CD14-positive monocyte (primary cell): ENCODE measurements around the gene MYO1H. TPM values are rescaled to one million over a fixed set of nuclear protein-coding genes. Genes with fewer than 3 reads are reported as not detected.

ENCODE experiments used
- DNase-seq, 3 donors: peaks; one replicate each; pipeline ENCODE4 v3.0.0-alpha.2; 2011 to 2022
- H2AFZ ChIP-seq: 2 replicates; pipeline ENCODE4 v1.6.0; 2012; ENCODE audit warnings: mild to moderate bottlenecking, low read depth, low read length, inconsistent platforms; ENCODE audit not compliant: insufficient read depth, poor library complexity, severe bottlenecking
- H3K27ac ChIP-seq, 2 donors: 1 replicate in 1 of 2; 2 replicates in 1 of 2; pipeline ENCODE4 v1.5.1; 2012 to 2013; ENCODE audit warnings: low read length in 2 of 2, control low read depth in 1 of 2, inconsistent platforms in 1 of 2, low read depth in 1 of 2, mild to moderate bottlenecking in 1 of 2
- H3K27me3 ChIP-seq, 2 donors: one replicate each; pipeline versions ENCODE4 v1.6.0 to v1.6.1; 2011 to 2013; ENCODE audit warnings: low read length in 2 of 2; ENCODE audit not compliant: control insufficient read depth in 2 of 2, insufficient read depth in 2 of 2
- H3K36me3 ChIP-seq, 2 donors: replicated peaks in 1 of 2; 1 replicate in 1 of 2; 2 replicates in 1 of 2; pipeline versions ENCODE4 v1.5.1 to v1.6.1; 2012 to 2013; ENCODE audit warnings: low read length in 2 of 2, control low read depth in 1 of 2, inconsistent platforms in 1 of 2, mild to moderate bottlenecking in 1 of 2; ENCODE audit not compliant: insufficient read depth in 2 of 2, control insufficient read depth in 1 of 2
- H3K4me1 ChIP-seq, 2 donors: 1 replicate in 1 of 2; 2 replicates in 1 of 2; pipeline versions ENCODE4 v1.5.1 to v1.6.1; 2012 to 2013; ENCODE audit warnings: low read length in 2 of 2, control low read depth in 1 of 2, inconsistent platforms in 1 of 2, mild to moderate bottlenecking in 1 of 2, moderate library complexity in 1 of 2; ENCODE audit not compliant: insufficient read depth in 2 of 2, control insufficient read depth in 1 of 2
- H3K4me2 ChIP-seq: replicated peaks from 2 replicates; pipeline ENCODE3; 2012; ENCODE audit warnings: low read length, moderate library complexity, mild to moderate bottlenecking; ENCODE audit not compliant: poor library complexity, severe bottlenecking; ENCODE audit errors: extremely low read depth
- H3K4me3 ChIP-seq, 3 experiments: fragments of 200-600 bp in 1 of 3; sonication (generic) in 1 of 3; replicated peaks in 1 of 3; 1 replicate in 2 of 3; 2 replicates in 1 of 3; pipeline ENCODE4 v1.5.1; 2011 to 2013; ENCODE audit warnings: low read length in 3 of 3, mild to moderate bottlenecking in 3 of 3, control low read depth in 2 of 3, low read depth in 2 of 3, inconsistent platforms in 1 of 3, moderate library complexity in 1 of 3
- H3K79me2 ChIP-seq: 2 replicates; pipeline ENCODE4 v1.6.0; 2012; ENCODE audit warnings: mild to moderate bottlenecking, control low read depth, inconsistent platforms, low read length, moderate library complexity; ENCODE audit not compliant: insufficient read depth
- H3K9ac ChIP-seq: 2 replicates; pipeline ENCODE4 v1.6.0; 2017; ENCODE audit warnings: low read length, mild to moderate bottlenecking; ENCODE audit not compliant: insufficient read depth, poor library complexity, severe bottlenecking
- H3K9me3 ChIP-seq, 2 donors: replicated peaks in 1 of 2; 1 replicate in 1 of 2; 2 replicates in 1 of 2; pipeline versions ENCODE4 v1.5.1 to v1.6.1; 2012 to 2013; ENCODE audit warnings: low read length in 2 of 2, control low read depth in 1 of 2; ENCODE audit not compliant: control insufficient read depth in 1 of 2, insufficient read depth in 1 of 2
- H4K20me1 ChIP-seq: 2 replicates; pipeline ENCODE4 v1.6.0; 2012; ENCODE audit warnings: mild to moderate bottlenecking, low read length, control low read depth, moderate library complexity; ENCODE audit not compliant: insufficient read depth
- H3K27ac Mint-ChIP-seq, 7 donors: one replicate each; pipeline ENCODE4 v1.8.0; 2020; ENCODE audit warnings: mild to moderate bottlenecking in 7 of 7, mixed read lengths in 7 of 7, moderate library complexity in 6 of 7, inconsistent platforms in 2 of 7
- H3K27me3 Mint-ChIP-seq, 3 donors: one replicate each; pipeline ENCODE4 v1.8.0; 2021 to 2022; ENCODE audit warnings: low read depth in 3 of 3, mild to moderate bottlenecking in 3 of 3, mixed read lengths in 3 of 3, moderate library complexity in 3 of 3, inconsistent platforms in 1 of 3
- H3K36me3 Mint-ChIP-seq, 2 donors: one replicate each; pipeline ENCODE4 v1.8.0; 2020; ENCODE audit warnings: mixed read lengths in 2 of 2, inconsistent platforms in 1 of 2, mild to moderate bottlenecking in 1 of 2
- H3K4me1 Mint-ChIP-seq: one replicate; pipeline ENCODE4 v1.8.0; 2020; ENCODE audit warnings: mild to moderate bottlenecking, mixed read lengths
- H3K4me3 Mint-ChIP-seq, 2 donors: one replicate each; pipeline ENCODE4 v1.8.0; 2020; ENCODE audit warnings: mild to moderate bottlenecking in 2 of 2, mixed read lengths in 2 of 2, moderate library complexity in 1 of 2
- H3K9me3 Mint-ChIP-seq, 7 donors: one replicate each; pipeline ENCODE4 v1.8.0; 2020 to 2022; ENCODE audit warnings: mixed read lengths in 7 of 7, mild to moderate bottlenecking in 6 of 7, moderate library complexity in 6 of 7, inconsistent platforms in 2 of 7
- WGBS: methylation state at CpG from one replicate; pipeline ENCODE4 v1.1.5; 2013; ENCODE audit warnings: missing lambda C conversion rate; ENCODE audit not compliant: insufficient coverage; 5-methylcytosine and 5-hydroxymethylcytosine counted together
- intact Hi-C, 2 donors: fragments of 100-400 bp; cut with micrococcal nuclease; formaldehyde crosslinking; loops; one replicate each; pipeline versions ENCODE4 v1.15.0 to v1.15.1; 2023
- polyA plus RNA-seq, 3 donors: library from polyadenylated mRNA; depleted of rRNA in 1 of 3; unstranded in 2 of 3; stranded (reverse) in 1 of 3; fragments of 300-500 nt in 2 of 3; fragments of >200 nt in 1 of 3; fragmentation: Illumina TruSeq in 2 of 3; gene quantifications; 1 replicate in 2 of 3; 2 replicates in 1 of 3; pipeline ENCODE4 v1.2.3, GENCODE V29; 2012 to 2021
- TF ChIP-seq, protein P1 (sequence below): fragments of 200-600 bp; IDR thresholded peaks from one replicate; pipeline ENCODE4 v1.8.0; 2022; ENCODE audit warnings: antibody characterized with exemption, mild to moderate bottlenecking

The MYO1H gene
- polyA plus RNA-seq, 3 donors = not detected

DNA sequence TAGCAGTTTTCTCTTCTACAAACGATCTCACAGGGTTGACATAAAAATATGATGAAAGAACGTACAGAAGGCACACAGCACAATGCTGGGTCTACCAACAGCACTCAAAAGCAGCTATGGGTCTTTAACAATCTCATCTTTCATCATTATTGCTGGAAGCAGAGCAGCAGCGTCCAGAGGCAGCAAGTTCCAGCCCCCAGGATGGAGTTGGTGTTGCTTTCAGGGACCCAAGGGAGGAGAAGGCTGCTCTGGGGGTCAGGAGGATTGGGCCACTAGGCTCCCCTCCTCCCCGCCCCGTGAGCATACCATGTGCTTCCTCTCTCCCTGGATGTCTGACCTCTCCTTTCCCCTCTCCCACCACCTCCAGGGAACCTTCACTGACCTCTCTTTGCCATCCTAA lies 116.1 kb downstream of the MYO1H start:
- 60% methylated on average over 1 of the region's 5 CpGs for WGBS
- H3K4me3 Mint-ChIP-seq = no peak overlapping the region
- TF ChIP-seq, protein P1, sequence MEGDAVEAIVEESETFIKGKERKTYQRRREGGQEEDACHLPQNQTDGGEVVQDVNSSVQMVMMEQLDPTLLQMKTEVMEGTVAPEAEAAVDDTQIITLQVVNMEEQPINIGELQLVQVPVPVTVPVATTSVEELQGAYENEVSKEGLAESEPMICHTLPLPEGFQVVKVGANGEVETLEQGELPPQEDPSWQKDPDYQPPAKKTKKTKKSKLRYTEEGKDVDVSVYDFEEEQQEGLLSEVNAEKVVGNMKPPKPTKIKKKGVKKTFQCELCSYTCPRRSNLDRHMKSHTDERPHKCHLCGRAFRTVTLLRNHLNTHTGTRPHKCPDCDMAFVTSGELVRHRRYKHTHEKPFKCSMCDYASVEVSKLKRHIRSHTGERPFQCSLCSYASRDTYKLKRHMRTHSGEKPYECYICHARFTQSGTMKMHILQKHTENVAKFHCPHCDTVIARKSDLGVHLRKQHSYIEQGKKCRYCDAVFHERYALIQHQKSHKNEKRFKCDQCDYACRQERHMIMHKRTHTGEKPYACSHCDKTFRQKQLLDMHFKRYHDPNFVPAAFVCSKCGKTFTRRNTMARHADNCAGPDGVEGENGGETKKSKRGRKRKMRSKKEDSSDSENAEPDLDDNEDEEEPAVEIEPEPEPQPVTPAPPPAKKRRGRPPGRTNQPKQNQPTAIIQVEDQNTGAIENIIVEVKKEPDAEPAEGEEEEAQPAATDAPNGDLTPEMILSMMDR = no peak
- no peak for DNase-seq
- no peaks in the 10 kb centered on the region for H3K27me3 ChIP-seq
- peaks cover 84% of the 10 kb centered on the region for H4K20me1 ChIP-seq
- H3K79me2 ChIP-seq = peaks cover 48% of the 10 kb centered on the region
- peaks cover 52% of the 10 kb centered on the region for H3K4me1 Mint-ChIP-seq
- no peak overlapping the region for H2AFZ ChIP-seq
- peaks cover 44 to 73% of the 10 kb centered on the region in 2 donors for H3K36me3 Mint-ChIP-seq
- H3K27me3 Mint-ChIP-seq = no peaks in the 10 kb centered on the region
- no peak overlapping the region for H3K27ac ChIP-seq
- H3K4me2 ChIP-seq = no peak overlapping the region
- intact Hi-C loops = no loop called here
- no peak overlapping the region for H3K4me3 ChIP-seq
- peak overlapping the region in 1 of 7 donors; percentile 3 for H3K27ac Mint-ChIP-seq
- H3K9me3 Mint-ChIP-seq = no peaks in the 10 kb centered on the region
- H3K4me1 ChIP-seq = peaks cover 48 to 51% of the 10 kb centered on the region in 2 donors
- peaks cover 36 to 61% of the 10 kb centered on the region in 2 donors for H3K36me3 ChIP-seq
- H3K9me3 ChIP-seq = no peaks in the 10 kb centered on the region
- no peak overlapping the region for H3K9ac ChIP-seq

DNA sequence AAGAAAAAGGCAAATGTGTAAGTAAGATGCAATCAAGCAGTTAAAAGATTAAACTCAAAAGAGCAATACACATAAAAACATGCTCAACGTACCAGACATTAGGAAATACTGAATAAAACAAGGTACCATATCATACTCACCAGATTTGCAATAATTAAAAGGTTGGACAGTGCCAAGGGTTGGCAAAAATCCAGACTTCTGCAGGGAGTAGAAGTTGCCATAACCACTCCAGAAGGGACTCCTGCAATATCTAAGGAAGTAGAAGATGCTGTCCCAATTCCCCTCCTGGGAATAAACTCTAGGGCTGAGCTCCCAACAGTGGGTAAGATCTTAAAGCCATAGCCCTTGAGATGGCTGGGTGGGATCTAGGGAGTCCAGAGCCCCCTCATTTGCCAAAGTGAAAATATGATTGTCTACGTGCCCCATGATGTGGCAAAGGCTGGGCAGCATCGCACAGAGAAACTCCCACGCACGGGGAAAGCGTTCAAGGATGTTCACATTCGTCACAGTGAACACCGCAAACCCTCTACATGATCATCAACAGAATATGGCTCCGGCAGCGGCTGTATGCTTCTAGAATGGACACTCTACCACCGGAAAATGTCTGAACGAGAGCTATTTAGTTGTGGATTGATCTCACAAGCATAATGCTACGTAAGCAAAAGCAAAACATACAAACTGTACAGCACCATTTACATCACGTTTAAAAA lies 117.1 kb downstream of the MYO1H start:
- Mint-ChIP-seq H3K4me3 (no peak overlapping the region), H3K27me3 (peaks cover 0 to 2% (median 0%) of the 10 kb centered on the region in 3 donors), H3K36me3 (peaks cover 43 to 72% of the 10 kb centered on the region in 2 donors), H3K4me1 (peaks cover 55% of the 10 kb centered on the region), H3K27ac (no peak overlapping the region), H3K9me3 (no peaks in the 10 kb centered on the region)
- Histone ChIP-seq H4K20me1 (peaks cover 89% of the 10 kb centered on the region), H3K27ac (no peak overlapping the region), H3K9me3 (no peaks in the 10 kb centered on the region), H3K4me1 (peaks cover 50 to 51% of the 10 kb centered on the region in 2 donors), H3K36me3 (peaks cover 44 to 61% of the 10 kb centered on the region in 2 donors), H2AFZ (no peak overlapping the region), H3K4me2 (no peak overlapping the region), H3K4me3 (no peak overlapping the region), H3K9ac (no peak overlapping the region), H3K27me3 (no peaks in the 10 kb centered on the region), H3K79me2 (peaks cover 56% of the 10 kb centered on the region)
- intact Hi-C loops = no loop called here
- no peak for DNase-seq
- 98% methylated on average over 7 of the region's 14 CpGs for WGBS
- TF ChIP-seq, protein P1 = no peak
